ENCODE measurements around the gene RABL3. TPM values are rescaled to one million over a fixed set of nuclear protein-coding genes. Genes with fewer than 3 reads are reported as not detected.

Gene RABL3
- total RNA-seq, 4 donors from 2014 or later: 9.3 to 14.8 (median 12.6) TPM

GRCh38 chr3:120652896-120653545 is 89.3 kb downstream of the RABL3 start:
- H3K27me3 ChIP-seq: no peaks in the 10 kb centered on the region
- WGBS: 64% methylated on average over 5 of the region's 5 CpGs
- H3K36me3 ChIP-seq: no peaks in the 10 kb centered on the region
- H3K9me3 ChIP-seq: no peaks in the 10 kb centered on the region
- H3K27ac ChIP-seq: no peak overlapping the region
- H3K4me3 ChIP-seq: no peak overlapping the region
- H3K4me1 ChIP-seq: no peaks in the 10 kb centered on the region
- TF ChIP-seq POLR2AphosphoS5 (IDR thresholded peaks at IDR 0.05) (no peak), CTCF (IDR thresholded peaks at IDR 0.05) (no peak), EP300 (IDR thresholded peaks at IDR 0.05) (no peak), POLR2A (IDR thresholded peaks at IDR 0.05) (no peak)
- DNase-seq (ENCODE audit: low spot score in 2 of 2): no peak

- no peak for DNase-seq (ENCODE audit: low spot score in 2 of 2)
- 68% methylated on average over 3 of the region's 3 CpGs for WGBS
Measured at GRCh38 chr3:120652281-120652680, 90.0 kb downstream of the RABL3 start.

GRCh38 chr3:120650311-120650710 is 92.0 kb downstream of the RABL3 start:
- H3K9me3 ChIP-seq: no peaks in the 10 kb centered on the region
- H3K27ac ChIP-seq: no peak overlapping the region
- no peak for DNase-seq (ENCODE audit: low spot score in 2 of 2)
- 91% methylated on average over 2 of the region's 2 CpGs for WGBS
- no peak for TF ChIP-seq EP300 (IDR thresholded peaks at IDR 0.05)
- no peak overlapping the region for H3K4me3 ChIP-seq
- H3K27me3 ChIP-seq: no peaks in the 10 kb centered on the region
- no peaks in the 10 kb centered on the region for H3K36me3 ChIP-seq
- H3K4me1 ChIP-seq: no peaks in the 10 kb centered on the region

More at GRCh38 chr3:120652281-120652680, 90.0 kb downstream of the RABL3 start:
- Histone ChIP-seq H3K36me3 (no peaks in the 10 kb centered on the region), H3K9me3 (no peaks in the 10 kb centered on the region), H3K27me3 (no peaks in the 10 kb centered on the region), H3K4me3 (no peak overlapping the region), H3K27ac (no peak overlapping the region), H3K4me1 (no peaks in the 10 kb centered on the region)
- TF ChIP-seq CTCF (IDR thresholded peaks at IDR 0.05) (no peak), EP300 (IDR thresholded peaks at IDR 0.05) (no peak), POLR2A (IDR thresholded peaks at IDR 0.05) (no peak), POLR2AphosphoS5 (IDR thresholded peaks at IDR 0.05) (no peak)

- no peak for TF ChIP-seq CTCF (IDR thresholded peaks at IDR 0.05)
- no peak for TF ChIP-seq POLR2A (IDR thresholded peaks at IDR 0.05)
- TF ChIP-seq EP300 (IDR thresholded peaks at IDR 0.05): no peak
- TF ChIP-seq POLR2AphosphoS5 (IDR thresholded peaks at IDR 0.05): no peak
- no peak for DNase-seq (ENCODE audit: low spot score in 2 of 2)
- WGBS: 69% methylated on average over 3 of the region's 3 CpGs
- no peaks in the 10 kb centered on the region for H3K9me3 ChIP-seq
- H3K4me3 ChIP-seq: no peak overlapping the region
- H3K4me1 ChIP-seq: no peaks in the 10 kb centered on the region
- no peak overlapping the region for H3K27ac ChIP-seq
- no peaks in the 10 kb centered on the region for H3K27me3 ChIP-seq
- no peaks in the 10 kb centered on the region for H3K36me3 ChIP-seq
Measured at GRCh38 chr3:120649830-120650233, 92.5 kb downstream of the RABL3 start.

GRCh38 chr3:120648290-120648689 is 94.0 kb downstream of the RABL3 start:
- no peak overlapping the region for H3K27ac ChIP-seq
- H3K4me1 ChIP-seq: no peaks in the 10 kb centered on the region
- TF ChIP-seq CTCF (IDR thresholded peaks at IDR 0.05) (no peak), POLR2AphosphoS5 (IDR thresholded peaks at IDR 0.05) (no peak), EP300 (IDR thresholded peaks at IDR 0.05) (no peak), POLR2A (IDR thresholded peaks at IDR 0.05) (no peak)
- no peaks in the 10 kb centered on the region for H3K36me3 ChIP-seq
- no peaks in the 10 kb centered on the region for H3K9me3 ChIP-seq
- H3K4me3 ChIP-seq: no peak overlapping the region
- DNase-seq (ENCODE audit: low spot score in 2 of 2): no peak
- no peaks in the 10 kb centered on the region for H3K27me3 ChIP-seq
- WGBS: 91% methylated on average over 5 of the region's 5 CpGs
